Kidney capillary endothelial cell (primary cell): ENCODE measurements around the gene LMCD1.

Experiments used
- DNase-seq: peaks from one replicate; pipeline ENCODE4 v3.0.0-alpha.2; 2018; ENCODE audit warnings: low spot score

The LMCD1 gene

DNA sequence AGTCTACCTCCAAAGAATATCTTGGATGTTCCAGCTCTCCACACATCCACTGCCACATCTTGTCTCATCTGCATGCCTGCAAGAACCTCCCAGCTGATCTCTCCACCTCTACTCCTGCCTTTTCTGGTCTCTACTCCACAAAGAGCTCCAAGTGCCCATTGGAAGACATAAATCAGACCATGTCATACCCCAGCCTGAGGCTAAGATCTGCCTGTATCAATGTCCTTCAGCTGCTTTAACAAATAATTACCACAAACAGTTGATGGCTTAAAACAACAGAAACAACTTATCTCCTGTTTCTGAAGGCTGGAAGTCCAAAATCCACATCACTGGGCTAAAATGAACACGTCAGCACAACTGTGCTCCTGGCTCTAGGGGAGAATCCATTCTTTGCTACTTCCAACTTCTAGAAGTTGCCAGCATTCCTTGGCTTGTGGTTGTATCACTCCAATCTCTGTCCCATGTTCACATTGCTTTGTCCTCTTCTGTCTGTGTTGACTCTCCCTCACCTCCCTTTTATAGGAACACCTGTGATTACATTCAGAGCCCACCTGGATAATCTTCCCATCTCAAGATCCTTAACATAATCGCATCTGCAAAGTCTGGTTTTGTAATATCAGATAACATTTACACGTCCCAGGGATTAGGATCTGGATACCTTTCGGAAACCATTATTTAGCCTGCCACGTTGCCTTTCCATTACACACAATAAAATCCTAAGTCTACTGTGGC is 17.0 kb upstream of the LMCD1 start:
- DNase-seq: no peak

DNA sequence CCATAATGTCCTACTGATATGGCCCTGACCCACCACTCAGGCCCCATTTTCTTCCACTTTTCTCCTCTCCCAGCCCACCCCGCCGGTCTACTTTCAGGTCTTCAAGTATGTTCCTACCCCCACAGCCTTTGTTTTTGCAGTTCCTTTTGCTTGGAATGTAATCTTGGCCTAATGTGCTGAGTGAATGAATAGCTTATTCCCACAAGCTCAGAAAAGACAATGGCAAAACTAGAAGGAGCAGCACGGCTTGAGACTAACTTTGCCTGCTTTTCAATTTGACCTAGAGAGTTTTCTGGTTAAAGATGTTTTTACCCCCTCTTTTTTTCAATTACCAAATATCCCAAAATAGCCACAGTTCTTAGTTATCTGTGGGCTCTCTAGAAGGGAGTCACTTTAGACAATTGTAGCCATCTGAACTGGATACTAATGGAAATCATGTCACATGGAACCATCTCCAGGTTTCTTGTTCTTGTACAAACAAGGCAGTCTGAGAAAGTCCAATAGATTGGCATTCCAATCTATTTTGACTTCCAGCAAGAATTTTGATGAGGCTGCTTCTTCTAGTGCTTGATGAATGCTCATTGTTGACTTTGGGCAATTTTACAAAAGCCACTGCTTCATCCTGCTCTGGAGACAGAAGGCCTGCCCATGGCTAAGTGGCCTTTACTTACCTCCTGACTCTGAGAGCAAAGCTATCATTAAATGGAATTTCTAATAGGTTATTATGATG is 16.3 kb upstream of the LMCD1 start:
- no peak for DNase-seq

DNA sequence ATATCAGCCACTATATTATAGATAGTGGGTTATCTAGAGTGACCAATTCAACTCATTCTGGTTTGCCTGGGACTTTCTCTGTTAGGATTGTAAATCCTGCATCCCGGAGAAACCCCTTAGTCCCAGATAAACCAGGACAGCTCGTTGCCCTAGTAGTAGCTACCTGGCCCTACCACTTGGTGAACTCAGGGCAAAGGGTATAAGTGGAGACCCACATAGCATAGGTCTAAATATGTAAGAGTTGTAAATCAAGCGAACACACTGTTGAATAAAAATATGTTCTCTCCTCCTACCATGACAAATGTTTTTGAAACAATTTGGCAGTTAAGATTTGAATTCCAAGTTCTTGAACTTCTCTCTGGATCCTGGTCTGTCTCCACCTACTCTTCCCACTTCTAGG is 15.7 kb upstream of the LMCD1 start:
- DNase-seq: no peak

DNA sequence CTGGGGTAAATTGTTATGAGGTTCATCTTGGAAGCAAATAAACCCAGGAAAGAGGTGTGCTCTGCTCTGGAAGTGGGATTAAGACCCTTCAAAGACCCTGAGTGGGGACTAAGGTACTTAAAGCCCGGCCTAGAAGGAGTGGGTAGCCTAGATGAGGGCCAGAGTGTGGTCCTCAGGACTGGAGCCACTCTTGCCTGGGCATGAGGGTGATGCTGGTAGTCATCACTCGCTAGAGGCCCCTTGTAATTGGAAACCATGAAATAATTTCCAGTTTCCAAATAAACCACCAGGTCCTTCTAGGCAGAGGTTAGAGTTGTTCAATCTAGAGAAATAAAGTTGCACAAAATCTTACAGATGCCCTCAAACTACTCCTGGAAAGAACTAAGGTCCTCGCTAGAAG is 15.2 kb upstream of the LMCD1 start:
- no peak for DNase-seq

DNA sequence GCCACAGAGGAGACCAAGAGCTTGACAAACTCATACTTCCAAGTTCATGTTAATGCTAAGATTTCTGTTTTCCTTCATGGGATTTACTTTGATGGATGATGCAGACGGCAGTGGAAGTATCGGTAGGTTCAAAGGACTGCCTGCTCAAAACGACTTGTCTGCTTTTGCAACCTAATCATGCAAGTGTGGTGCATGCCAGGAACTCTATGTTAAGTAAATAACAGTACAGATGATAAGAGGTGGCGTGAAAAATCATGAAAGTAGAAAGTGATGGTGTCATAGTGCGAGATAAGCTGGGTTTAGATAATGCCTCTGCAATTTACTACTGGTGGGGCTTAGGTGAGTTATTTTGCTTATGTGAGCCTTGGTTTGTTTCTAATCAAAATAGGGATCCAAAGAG is 14.7 kb upstream of the LMCD1 start:
- DNase-seq: no peak

DNA sequence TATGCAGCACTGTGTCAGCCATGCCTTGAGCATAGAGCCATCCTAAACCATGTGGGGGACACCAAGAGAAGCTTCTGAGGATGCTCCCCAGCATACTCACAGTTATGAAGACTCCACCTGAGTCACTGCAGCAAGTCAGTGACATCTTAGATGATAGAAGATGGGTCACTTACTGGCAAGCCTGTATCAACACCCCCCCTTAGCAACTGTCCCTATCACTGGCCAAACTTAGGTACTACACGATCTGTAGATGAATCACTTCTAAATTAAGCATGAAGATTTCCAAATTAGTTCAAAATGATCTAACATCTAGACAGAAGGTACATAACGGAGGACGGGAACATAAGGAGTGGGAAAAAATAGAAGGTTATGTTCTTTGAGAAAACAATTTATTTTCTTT is 13.2 kb upstream of the LMCD1 start:
- no peak for DNase-seq

DNA sequence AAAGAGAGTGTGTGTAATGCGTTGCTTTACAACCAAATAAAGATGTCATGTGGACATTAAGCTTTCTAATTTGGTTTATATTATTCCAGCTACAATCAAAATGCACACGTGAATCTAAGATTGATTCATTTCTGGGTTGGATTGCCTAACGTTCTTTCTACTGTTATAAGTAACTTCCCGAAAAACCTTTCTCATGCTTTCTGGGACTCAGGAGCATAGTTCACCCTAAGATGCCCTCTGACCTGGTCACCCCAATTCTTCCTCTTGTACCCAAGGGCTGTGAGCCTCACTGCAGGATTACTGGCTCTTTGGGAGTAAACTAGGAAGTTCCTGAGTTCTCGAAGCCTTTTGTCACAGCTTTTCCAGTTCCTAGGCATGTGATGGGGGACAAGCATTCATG is 12.7 kb upstream of the LMCD1 start:
- no peak for DNase-seq

DNA sequence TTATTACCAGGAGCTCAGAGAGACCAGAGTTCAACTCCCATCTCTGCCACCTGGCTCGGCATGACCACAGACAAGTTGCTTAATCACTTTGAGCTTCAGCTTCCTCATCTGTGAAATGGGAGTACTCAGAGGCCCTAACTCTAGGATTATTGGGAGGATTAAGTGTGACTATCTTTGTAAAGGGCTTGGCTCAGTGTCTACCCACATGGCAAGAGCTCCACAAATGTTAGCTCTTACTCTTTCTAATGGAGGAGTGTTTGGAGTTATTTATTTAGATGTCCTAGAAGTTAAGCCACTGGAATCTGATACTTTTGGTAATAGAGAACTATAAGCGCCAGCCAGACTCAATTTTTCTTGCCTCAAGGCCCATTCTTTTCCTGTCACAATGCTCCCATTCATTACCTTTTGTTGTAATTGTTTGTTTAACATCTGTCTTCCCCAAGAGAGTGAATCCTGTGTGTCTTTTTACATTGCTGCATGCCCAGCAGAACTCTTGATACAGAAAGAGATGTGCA is 12.3 kb upstream of the LMCD1 start:
- DNase-seq: no peak

DNA sequence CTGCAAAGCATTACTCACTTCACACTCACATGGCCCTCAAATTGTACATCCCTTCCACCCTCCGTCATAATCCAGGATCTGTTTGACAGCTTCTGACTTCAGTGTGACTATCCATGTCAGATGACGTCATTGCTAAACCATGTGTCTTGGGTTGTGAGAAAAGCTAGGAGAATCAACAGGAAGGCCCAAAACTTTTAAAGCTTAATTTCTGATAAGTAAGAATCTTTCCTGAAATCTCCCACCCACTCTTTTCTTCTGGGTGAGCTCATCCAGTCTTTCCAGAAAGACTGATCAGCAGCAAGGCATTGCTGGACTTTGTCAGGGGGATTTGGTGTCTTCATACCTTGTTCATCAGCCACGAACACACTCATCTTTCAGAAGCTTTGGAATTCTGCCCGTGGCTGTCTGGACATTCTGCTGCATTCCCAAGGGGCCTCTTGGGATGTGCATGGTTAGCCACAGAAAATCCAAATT is 11.5 kb upstream of the LMCD1 start:
- no peak for DNase-seq

DNA sequence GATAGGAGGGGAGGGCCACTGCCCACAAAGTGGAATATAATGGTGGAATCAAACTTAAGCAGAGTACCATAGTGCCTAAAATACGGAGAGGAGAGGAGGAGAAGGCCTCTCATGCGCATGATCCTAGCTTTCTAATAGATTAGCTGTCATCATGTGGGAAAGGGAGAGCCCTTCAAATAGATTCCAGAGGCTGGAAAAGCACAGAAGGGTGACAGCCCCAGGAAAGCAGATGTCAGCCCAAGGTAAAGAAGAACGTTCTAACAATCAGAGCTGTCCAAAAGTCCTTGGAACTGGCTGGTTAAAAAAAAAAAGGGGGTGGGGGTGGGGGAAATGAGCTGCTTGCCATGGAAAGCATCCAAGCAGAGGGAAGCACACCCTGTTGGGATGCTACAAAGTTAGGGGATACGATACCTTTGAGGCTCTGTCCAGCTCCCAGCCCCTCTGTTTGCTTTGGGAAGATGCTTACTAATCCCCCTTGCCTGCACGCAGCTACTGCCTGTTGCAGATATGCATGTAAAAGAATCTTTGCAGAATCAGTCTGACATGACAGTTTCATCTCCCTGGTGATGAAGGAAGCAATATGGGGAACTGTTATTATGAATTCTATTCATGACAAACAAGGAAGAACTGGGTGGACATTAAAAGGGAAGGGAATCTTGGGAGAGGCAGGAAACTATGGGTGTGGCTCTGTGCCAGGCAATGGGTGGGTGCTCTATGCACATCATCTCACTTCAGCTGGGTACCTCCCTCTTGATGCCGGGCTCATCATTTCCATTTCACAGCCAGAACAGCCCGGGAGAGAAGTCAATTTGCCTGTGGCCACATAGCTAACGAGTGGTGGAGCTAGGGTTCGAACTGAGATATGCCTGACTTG is 10.1 kb upstream of the LMCD1 start:
- DNase-seq: no peak

DNA sequence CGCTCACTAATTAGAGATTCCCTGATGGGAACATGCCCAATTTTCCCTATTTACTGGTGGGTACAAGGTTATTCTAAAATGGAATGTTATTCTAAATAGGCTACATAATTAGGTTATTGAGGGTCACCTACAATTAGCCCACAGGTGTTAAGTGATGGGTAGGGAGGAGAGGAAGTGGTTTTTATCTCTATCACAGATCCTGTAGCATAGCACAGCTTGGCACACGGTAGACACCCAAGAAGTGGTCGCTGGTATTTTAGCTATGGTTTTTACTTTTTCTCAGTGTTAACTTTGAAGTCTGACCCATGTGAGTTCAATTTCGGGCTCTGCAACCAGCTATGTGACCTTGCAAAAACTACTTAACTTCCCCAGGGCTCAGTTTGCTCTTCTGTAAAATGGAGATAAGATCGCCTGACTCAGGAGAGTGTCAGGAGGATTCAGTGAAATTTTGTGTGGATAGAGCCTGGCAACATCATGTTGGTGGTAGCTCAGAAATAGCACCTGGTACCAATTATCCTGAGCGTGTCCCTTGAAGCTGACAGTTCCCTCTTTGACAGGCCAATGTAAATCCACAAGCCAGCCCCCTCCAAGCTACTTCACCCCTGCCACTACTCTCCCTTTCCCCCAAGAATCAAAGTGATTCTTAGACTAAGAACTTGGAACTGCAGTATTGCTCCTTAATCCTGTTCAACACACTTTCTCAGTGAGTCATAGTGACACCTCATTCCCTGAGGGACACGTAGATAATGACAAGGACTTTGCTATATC is 8.7 kb upstream of the LMCD1 start:
- DNase-seq: no peak

DNA sequence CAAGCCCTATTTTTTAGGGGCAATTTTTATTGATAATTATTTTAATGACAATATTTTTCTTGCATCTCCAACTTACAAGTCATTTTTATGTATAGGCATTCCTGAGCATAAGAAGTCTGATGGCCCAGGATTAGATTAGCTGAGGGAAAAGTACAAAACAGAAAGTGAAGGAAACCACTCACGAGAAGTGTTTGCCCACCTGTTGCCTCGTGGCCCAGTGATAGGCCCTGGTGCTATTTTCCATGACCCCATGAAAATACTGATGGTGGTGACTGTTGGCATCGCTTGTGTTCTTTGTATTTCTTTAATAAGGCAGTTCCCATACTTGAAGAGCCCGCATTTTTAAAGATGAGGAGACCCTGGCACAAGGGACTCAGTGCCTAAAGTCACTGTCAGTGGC is 7.9 kb upstream of the LMCD1 start:
- no peak for DNase-seq

DNA sequence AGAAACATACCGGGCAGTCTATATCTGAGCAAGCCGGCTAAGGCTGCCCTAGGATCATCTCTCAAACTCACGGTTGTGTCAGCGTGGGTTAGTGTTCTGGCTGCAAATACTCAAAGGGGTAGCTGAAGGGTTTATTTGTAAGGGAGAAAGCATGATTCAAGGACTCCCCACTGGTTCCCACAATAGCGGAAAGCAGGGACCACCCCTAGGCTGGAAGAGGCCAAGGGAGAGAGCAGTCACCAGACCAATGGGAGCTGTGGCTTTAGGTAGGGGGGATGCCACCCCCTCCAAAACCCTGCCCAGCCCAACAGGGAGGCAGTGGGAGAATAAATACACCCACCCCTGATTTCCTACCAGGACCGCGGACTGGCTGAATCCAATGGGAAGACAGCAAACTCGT is 7.3 kb upstream of the LMCD1 start:
- no peak for DNase-seq

DNA sequence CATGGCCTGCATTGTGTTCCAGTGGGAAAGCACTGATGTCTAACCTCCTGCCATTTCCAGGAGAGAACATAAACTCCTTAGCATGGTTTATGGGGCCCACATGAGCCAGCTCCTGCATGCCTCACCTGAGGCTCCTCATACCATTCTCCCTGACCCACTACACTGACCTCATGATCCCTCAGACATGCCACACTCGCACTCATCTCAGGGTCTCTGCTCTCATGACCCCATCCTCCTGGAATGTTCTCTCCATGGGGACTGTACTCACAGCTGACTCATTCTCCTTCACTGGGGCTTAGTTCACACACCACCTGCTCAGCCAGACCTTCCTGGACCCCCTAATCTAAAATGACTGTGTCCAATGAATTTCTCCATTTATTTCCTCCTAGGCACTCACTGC is 4.0 kb upstream of the LMCD1 start:
- no peak for DNase-seq

DNA sequence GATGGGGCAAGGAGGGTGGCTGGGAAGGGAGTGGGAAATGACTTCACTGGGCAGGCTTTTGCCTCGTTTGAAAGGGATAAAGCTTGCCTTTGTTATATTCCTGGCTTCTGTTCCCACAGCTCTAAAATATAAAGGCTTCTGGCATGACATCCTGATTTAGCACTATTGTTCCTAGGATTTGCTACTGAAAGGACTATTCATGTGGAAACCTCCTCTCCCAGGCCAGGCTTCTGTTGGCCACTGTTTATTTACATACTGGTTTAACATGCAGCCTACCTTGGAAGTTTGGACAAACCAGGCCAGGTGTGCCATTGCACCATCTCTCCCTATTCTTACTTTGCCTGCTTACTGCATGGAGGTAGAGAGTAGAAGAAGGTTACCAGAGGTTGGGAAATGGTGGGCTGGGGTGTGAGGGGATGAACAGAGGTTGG is 2.4 kb upstream of the LMCD1 start:
- DNase-seq: no peak

DNA sequence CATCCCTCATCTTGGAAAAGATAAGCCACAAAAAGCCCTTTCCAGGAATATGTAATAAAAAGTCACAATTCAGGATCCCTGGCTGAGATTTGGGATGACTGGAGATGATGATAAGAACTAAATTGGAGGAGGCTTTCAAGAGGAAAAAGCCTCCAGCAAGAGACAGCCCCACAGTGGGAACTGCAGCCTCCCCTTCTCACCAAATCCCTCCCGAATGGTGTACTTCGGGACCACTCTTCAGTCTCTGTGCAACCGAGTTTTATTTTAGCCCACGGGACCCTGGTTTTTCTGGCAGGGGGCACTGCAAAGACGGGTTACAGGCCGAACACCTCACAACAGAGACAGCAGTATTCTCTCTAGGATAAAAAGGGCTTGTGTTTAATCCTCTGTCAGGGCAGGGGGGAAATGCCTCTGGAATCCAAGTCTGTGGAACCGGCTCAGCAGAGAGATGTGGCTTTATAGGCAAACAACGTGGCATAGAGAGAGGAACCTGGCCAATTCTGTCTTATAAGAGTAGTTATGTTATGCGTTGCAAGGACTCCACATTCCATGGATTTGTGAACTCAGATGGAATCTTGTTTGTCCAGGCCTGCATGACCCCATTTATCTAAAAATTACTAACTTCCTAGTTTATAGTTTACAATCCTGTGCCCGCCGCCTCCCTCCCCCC is 1.2 kb upstream of the LMCD1 start:
- no peak for DNase-seq

DNA sequence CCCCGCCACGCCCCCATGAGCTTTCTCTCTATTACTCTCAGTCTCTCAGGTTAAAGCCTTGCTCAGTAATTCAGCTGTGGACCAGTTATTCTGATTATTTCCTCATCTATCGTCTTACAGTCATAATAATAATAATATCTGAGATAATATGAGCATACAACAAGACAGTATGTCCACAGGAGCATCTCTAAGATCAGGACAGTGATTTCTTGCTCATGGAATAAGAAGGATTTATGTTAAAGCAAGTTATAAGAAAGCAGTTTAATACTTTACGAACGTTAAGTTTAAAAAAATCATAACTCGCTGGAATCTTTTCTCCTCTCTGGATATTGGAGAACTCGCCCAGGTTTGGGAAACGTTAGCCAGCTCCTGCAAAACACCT is 643 bp upstream of the LMCD1 start:
- DNase-seq: no peak

DNA sequence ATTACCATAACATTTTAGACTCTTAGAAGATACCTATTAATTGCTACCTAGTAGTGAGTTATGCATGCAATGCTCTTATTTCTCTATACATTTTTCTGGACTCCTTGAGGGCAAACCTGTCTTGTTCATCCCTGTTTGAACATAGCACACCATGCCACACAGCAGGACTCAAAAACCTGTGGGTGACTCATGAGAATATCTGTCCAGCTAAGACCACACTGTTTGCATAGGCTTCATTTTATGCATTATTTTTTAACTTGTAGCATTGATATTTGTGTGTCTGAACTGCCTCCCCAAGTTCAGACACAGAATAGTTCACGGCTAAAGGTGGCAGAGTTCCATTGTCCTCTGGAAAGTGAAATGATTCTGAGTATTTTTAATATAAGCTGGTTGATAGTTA is 1.8 kb downstream of the LMCD1 start:
- DNase-seq: no peak

DNA sequence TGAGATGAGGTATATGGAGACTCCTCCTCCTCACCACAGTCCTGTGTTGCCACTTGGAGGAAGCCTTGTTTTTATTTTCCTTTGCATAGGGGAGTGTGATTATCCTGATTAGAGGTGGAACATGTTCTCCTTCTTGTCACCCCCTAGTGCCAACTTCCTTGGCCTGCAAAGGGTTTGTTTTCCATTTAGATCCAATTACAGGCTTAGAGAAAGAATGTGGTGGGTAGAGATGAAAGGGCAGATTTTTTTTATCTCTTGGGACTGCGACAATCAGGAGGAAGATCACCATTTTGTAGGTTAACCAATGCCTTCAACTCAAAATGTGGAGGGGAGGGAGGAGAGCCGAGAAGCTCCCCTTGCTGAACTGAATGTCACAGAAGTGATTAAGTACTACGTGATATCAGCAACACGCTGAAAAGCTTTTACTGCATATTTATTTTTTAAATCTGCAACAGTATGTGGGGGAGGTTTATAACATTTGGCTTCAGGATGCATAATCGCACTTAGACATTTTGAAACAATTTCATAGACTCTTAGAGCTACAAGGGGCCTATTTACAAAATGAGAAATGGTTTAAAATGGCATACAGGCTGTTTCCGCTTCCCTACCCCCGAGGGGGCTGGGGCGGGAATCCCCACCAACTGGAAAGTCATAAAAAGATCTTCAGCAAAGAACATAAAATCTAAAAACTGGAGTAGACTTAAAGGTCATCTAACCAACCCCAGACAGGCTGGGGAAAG is 2.4 kb downstream of the LMCD1 start:
- DNase-seq: no peak

DNA sequence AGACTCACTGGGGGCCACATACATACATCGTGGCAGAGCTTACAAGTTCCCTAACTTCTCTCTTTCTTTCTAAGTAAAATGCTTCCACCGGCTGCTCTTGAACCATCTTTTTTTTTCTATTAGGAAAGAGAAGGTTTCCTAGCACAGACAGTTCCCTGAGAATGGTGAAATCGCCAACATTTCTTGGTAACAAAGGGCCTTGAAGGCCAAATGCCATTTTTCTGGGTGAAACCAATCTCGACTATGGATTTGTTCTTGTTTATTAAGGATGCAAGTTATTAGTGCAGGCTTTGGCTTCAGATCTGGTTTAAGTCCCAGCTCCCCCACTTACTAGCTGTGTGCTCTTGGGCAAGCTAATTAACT is 3.0 kb downstream of the LMCD1 start:
- DNase-seq: no peak

DNA sequence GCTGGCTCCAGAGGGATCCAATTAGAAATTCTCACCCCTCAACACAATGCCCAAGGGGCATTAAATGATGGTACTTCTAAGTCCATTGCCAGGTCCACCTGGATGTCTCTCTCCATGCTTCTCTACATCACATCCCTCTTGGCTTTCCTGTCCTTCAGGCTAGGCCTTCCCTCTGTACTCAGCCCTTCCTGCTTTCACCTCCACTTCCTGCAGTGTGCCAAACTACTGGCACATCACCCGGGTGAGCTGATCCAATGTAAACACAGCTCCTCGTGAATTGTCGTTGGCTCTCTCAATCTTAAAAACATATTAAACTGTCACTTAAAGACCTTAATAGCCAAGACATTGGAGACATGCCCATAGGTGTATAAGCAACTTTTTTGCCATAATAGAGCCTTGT is 4.0 kb downstream of the LMCD1 start:
- DNase-seq: no peak
